GM12878 (cell line): Measurements from ENCODE around the gene PAK5. TPM values are rescaled to one million over a fixed set of nuclear protein-coding genes. Genes with fewer than 3 reads are reported as not detected.

Experiments used
- BCL3 ChIP-seq: IDR thresholded peaks from 2 replicates; pipeline ENCODE4 v1.6.1; 2011; ENCODE audit warnings: borderline replicate concordance, low read depth, mild to moderate bottlenecking, moderate library complexity, low read length; ENCODE audit not compliant: insufficient read depth, poor library complexity, severe bottlenecking
- BHLHE40 ChIP-seq, 2 experiments: fragments of 450-650 bp in 1 of 2; IDR thresholded peaks; 2 replicates each; pipeline ENCODE4 v1.6.1; 2011 to 2017; ENCODE audit warnings: low read depth in 2 of 2, borderline replicate concordance in 1 of 2, improper control_type of control experiment in 1 of 2, low read length in 1 of 2, mild to moderate bottlenecking in 1 of 2
- CTCF ChIP-seq, 3 experiments: IDR thresholded peaks in 2 of 3; conservative IDR thresholded peaks in 1 of 3; 2 replicates each; pipeline ENCODE4 v1.5.1; 2011; ENCODE audit warnings: low read depth in 3 of 3, low read length in 3 of 3, mild to moderate bottlenecking in 3 of 3, control low read depth in 2 of 3, moderate library complexity in 2 of 3, inconsistent platforms in 1 of 3, mixed read lengths in 1 of 3; ENCODE audit not compliant: control insufficient read depth in 2 of 3, insufficient read depth in 1 of 3; ENCODE audit errors: extremely low read depth in 1 of 3
- E4F1 ChIP-seq: fragments of 450-650 bp; IDR thresholded peaks from 2 replicates; pipeline ENCODE4 v1.6.1; 2018; ENCODE audit warnings: borderline replicate concordance, mild to moderate bottlenecking; ENCODE audit not compliant: partially characterized antibody
- FOS ChIP-seq: IDR thresholded peaks from 3 replicates; pipeline ENCODE4 v1.6.1; 2011; ENCODE audit warnings: borderline replicate concordance; ENCODE audit not compliant: insufficient read length; ENCODE audit errors: extremely low read depth
- IRF4 ChIP-seq: IDR thresholded peaks from 2 replicates; pipeline ENCODE4 v1.6.1; 2011; ENCODE audit warnings: low read depth, low read length
- MEF2A ChIP-seq: IDR thresholded peaks from 2 replicates; pipeline ENCODE4 v1.6.1; 2011; ENCODE audit warnings: low read depth, mild to moderate bottlenecking, low read length, moderate library complexity; ENCODE audit not compliant: insufficient read depth
- PRDM15 ChIP-seq: fragments of 450-650 bp; formaldehyde crosslinking; IDR thresholded peaks from 2 replicates; pipeline ENCODE4 v1.4.0; 2020; ENCODE audit warnings: mild to moderate bottlenecking, moderate library complexity
- REST ChIP-seq: IDR thresholded peaks from 2 replicates; pipeline ENCODE4 v1.6.1; 2012; ENCODE audit warnings: mild to moderate bottlenecking, low read depth, low read length
- SREBF2 ChIP-seq: IDR thresholded peaks from 2 replicates; pipeline ENCODE4 v1.6.1; 2012; ENCODE audit warnings: mild to moderate bottlenecking, low read length
- SRF ChIP-seq, 2 experiments: IDR thresholded peaks; 2 replicates each; pipeline ENCODE4 v1.6.1; 2011; ENCODE audit warnings: low read depth in 2 of 2, low read length in 2 of 2, mild to moderate bottlenecking in 1 of 2, moderate library complexity in 1 of 2
- TARDBP ChIP-seq: IDR thresholded peaks from 2 replicates; pipeline ENCODE4 v1.6.1; 2016; ENCODE audit warnings: borderline replicate concordance
- polyA plus RNA-seq, 11 experiments: library from polyadenylated mRNA; depleted of rRNA in 4 of 11; unstranded in 6 of 11; stranded (reverse) in 5 of 11; fragments of >200 nt; fragmentation: Nextera tagmentation in 4 of 11; fragmentation: Illumina TruSeq in 1 of 11; extraction: Ambion mirVana in 4 of 11; extraction: Trizol in 1 of 11; gene quantifications; 1 replicate in 1 of 11; 2 replicates in 10 of 11; pipeline versions ENCODE4 v1.2.1 to v1.2.3, GENCODE V29; 2011 to 2016; ENCODE audit warnings: inconsistent platforms in 2 of 11, missing spikeins in 2 of 11, low read depth in 1 of 11
- total RNA-seq, 4 experiments: library from RNA; depleted of rRNA in 3 of 4; stranded (reverse); fragments of >200 nt in 3 of 4; fragmentation: Illumina TruSeq in 1 of 4; extraction: Trizol in 1 of 4; gene quantifications; 2 replicates each; pipeline versions ENCODE4 v1.2.1 to v1.2.3, GENCODE V29; 2013 to 2021

Gene PAK5
- total and polyA plus RNA-seq, 10 of the 15 experiments (the other 5 are each of a cell fraction or from before 2014, with no cell fraction given) = not detected

GRCh38 chr20:9570612-9571011 lies 268.3 kb downstream of the PAK5 start (continued):
- TF ChIP-seq FOS (no peak), REST (no peak), BHLHE40 (IDR thresholded peaks at IDR 0.05; ENCODE audit: borderline replicate concordance in 1 of 2, low read depth in 2 of 2, low read length in 1 of 2) (no peak), SRF (IDR thresholded peaks at IDR 0.05; ENCODE audit: low read depth in 2 of 2, low read length in 2 of 2) (no peak), SREBF2 (no peak), CTCF (IDR thresholded peaks at IDR 0.05 in 2 of 3, conservative IDR thresholded peaks at IDR 0.05 in 1 of 3; ENCODE audit: control insufficient read depth in 2 of 3, extremely low read depth in 1 of 3, insufficient read depth in 1 of 3, low read depth in 3 of 3, low read length in 3 of 3) (no peak), E4F1 (no peak), BCL3 (no peak), TARDBP (no peak), MEF2A (no peak), IRF4 (no peak), PRDM15 (no peak)
